Ishikawa (cell line): Measurements from ENCODE around the gene KLHDC10.

Source experiments
- CEBPB ChIP-seq: IDR thresholded peaks from 2 replicates; pipeline ENCODE4 v1.6.1; 2012
- CREB1 ChIP-seq: IDR thresholded peaks from 2 replicates; pipeline ENCODE4 v1.6.1; 2012; ENCODE audit warnings: low read depth
- EGR1 ChIP-seq: IDR thresholded peaks from 2 replicates; pipeline ENCODE4 v1.6.1; 2012
- EP300 ChIP-seq: IDR thresholded peaks from 2 replicates; pipeline ENCODE4 v1.6.1; 2012; ENCODE audit warnings: borderline replicate concordance
- FOXM1 ChIP-seq: IDR thresholded peaks from 2 replicates; pipeline ENCODE4 v1.6.1; 2012; ENCODE audit warnings: low read depth, borderline replicate concordance
- NFIC ChIP-seq: IDR thresholded peaks from 2 replicates; pipeline ENCODE4 v1.6.1; 2012
- RAD21 ChIP-seq: IDR thresholded peaks from 2 replicates; pipeline ENCODE4 v1.6.1; 2012; ENCODE audit warnings: low read depth
- TAF1 ChIP-seq: IDR thresholded peaks from 2 replicates; pipeline ENCODE4 v1.6.1; 2012; ENCODE audit warnings: low read depth, mild to moderate bottlenecking
- TCF12 ChIP-seq: IDR thresholded peaks from 2 replicates; pipeline ENCODE4 v1.6.1; 2012; ENCODE audit warnings: low read depth
- TEAD4 ChIP-seq: IDR thresholded peaks from 2 replicates; pipeline ENCODE4 v1.6.1; 2012
- YY1 ChIP-seq: IDR thresholded peaks from 2 replicates; pipeline ENCODE4 v1.6.1; 2012; ENCODE audit warnings: low read depth
- ZBTB7A ChIP-seq: IDR thresholded peaks from 2 replicates; pipeline ENCODE4 v1.6.1; 2012; ENCODE audit warnings: low read depth
- TF ChIP-seq, protein P1 (sequence below): IDR thresholded peaks from 2 replicates; pipeline ENCODE4 v1.6.1; 2012
- TF ChIP-seq, protein P2 (sequence below): IDR thresholded peaks from 2 replicates; pipeline ENCODE4 v1.6.1; 2012; ENCODE audit warnings: low read depth, mild to moderate bottlenecking
- TF ChIP-seq, protein P3 (sequence below): IDR thresholded peaks from 2 replicates; pipeline ENCODE4 v1.6.1; 2012

KLHDC10 gene

DNA sequence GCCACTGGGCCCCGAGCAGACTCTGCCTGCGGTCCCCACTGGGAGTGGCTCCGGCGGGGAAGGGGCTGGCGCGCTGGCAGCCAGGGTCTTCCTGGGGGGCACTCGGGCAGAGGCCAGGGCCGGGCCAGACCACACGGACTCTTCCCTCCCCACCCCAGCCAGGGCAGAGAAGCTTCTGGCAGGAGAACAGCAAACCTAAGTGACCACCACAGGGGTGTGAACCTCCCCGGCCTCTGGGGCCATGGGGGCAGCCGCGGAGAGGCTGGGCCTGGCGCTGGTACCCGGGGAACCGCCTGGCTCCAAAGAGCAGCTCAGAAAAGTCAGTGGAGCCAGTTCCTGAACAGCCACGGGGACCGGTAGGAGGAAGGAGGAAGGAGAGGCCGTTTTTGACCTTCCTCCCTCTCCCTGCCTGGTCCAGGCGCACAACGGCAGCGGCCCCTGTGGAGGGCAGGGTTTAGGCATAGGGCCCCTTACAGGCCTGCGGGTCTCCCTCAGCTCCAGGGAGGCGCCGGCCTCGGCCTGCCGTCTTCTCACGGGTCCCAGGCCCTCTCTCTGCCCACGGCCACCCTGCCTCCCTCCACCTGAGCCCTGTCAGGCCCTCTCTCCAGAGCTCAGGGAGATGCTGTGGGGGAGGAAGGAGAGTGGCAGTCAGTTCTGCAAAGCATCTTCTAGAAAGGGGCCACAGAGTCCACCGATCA lies 83.0 kb downstream of the KLHDC10 start:
- TF ChIP-seq CREB1 (no peak), EP300 (no peak), NFIC (no peak), RAD21 (no peak), TAF1 (no peak), YY1 (no peak), TCF12 (no peak), CEBPB (no peak), TEAD4 (no peak), FOXM1 (no peak), EGR1 (no peak)
- TF ChIP-seq, protein P1, sequence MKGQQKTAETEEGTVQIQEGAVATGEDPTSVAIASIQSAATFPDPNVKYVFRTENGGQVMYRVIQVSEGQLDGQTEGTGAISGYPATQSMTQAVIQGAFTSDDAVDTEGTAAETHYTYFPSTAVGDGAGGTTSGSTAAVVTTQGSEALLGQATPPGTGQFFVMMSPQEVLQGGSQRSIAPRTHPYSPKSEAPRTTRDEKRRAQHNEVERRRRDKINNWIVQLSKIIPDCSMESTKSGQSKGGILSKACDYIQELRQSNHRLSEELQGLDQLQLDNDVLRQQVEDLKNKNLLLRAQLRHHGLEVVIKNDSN, result no peak
- TF ChIP-seq, protein P2, sequence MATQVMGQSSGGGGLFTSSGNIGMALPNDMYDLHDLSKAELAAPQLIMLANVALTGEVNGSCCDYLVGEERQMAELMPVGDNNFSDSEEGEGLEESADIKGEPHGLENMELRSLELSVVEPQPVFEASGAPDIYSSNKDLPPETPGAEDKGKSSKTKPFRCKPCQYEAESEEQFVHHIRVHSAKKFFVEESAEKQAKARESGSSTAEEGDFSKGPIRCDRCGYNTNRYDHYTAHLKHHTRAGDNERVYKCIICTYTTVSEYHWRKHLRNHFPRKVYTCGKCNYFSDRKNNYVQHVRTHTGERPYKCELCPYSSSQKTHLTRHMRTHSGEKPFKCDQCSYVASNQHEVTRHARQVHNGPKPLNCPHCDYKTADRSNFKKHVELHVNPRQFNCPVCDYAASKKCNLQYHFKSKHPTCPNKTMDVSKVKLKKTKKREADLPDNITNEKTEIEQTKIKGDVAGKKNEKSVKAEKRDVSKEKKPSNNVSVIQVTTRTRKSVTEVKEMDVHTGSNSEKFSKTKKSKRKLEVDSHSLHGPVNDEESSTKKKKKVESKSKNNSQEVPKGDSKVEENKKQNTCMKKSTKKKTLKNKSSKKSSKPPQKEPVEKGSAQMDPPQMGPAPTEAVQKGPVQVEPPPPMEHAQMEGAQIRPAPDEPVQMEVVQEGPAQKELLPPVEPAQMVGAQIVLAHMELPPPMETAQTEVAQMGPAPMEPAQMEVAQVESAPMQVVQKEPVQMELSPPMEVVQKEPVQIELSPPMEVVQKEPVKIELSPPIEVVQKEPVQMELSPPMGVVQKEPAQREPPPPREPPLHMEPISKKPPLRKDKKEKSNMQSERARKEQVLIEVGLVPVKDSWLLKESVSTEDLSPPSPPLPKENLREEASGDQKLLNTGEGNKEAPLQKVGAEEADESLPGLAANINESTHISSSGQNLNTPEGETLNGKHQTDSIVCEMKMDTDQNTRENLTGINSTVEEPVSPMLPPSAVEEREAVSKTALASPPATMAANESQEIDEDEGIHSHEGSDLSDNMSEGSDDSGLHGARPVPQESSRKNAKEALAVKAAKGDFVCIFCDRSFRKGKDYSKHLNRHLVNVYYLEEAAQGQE, result no peak
- TF ChIP-seq, protein P3, sequence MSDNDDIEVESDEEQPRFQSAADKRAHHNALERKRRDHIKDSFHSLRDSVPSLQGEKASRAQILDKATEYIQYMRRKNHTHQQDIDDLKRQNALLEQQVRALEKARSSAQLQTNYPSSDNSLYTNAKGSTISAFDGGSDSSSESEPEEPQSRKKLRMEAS, result no peak

DNA sequence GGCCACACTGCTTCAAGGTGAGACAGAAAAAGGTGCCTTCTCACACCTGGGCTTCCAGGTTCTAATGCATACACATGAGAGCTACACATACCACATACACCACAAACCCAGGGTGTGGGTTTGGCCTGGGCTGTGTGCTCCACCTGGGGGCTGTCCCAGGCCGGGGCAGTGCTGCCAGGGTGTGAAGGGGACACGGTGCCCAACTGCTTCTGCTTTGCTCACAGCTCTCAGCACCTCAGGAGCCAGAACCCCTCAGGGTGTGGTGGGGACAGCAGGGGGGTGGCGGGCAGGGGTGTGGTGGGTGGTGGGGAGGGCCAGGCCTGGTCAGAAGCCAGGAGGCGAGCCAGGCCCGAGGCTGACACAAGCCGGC lies 83.8 kb downstream of the KLHDC10 start:
- TF ChIP-seq YY1, result no peak
- no peak for TF ChIP-seq TEAD4
- TF ChIP-seq TCF12, result no peak
- no peak for TF ChIP-seq EP300
- TF ChIP-seq CEBPB, result no peak
- no peak for TF ChIP-seq ZBTB7A
- TF ChIP-seq, protein P2, result no peak
- TF ChIP-seq EGR1, result no peak
- TF ChIP-seq NFIC, result no peak
- TF ChIP-seq, protein P3, result no peak
- TF ChIP-seq FOXM1, result no peak

DNA sequence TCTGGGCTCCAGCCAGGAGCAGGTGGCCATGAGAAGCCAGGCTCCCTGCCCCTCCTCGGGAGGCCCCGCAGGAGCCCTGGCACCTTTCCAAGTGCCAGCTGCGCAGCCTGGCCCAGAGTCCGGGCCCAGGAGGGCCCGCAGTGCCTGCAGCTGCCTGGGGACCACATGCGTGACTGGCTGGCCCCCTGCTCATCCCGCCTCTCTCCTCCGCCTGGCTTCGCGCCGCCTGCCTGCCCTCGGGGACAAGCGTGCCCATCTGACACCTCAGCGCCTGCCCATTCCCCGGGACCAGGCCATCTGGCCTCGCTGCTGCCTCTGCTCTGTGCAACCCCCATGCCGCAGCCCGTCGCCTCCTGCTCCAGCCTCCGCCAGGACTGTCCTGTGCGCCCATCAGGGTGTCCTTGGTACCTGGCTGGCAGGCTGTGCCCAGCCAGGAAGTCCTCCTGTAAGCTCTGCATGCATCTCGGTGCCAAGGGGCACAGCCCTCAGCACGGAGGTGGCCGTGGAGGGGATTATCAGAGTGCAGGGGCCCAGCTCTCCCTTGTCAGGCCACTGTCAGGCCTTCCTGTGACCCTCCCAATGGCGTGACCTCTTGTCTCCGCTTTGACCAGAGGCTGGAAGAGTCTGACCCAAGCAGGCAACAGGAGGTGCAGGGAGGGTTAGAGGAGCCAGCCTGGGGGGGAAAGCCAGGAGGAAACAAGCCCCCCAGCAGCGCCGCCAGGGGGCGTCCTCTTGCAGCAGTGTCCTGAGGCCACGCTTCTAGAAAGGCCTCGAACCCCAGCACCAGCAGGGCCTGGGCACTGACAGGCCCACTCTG lies 84.4 kb downstream of the KLHDC10 start:
- TF ChIP-seq, protein P3, result peak; percentile 88
- TF ChIP-seq TCF12, result peak; percentile 95
- TF ChIP-seq, protein P1, result 0 out of 2 replicates have a peak, but pooled peaks have one; percentile 11
- peak; percentile 37 for TF ChIP-seq TEAD4
- peak; percentile 99 for TF ChIP-seq NFIC
- no peak for TF ChIP-seq YY1
- TF ChIP-seq TAF1, result no peak
- TF ChIP-seq CEBPB, result no peak
- peak; percentile 43; the same call in 1 of the 2 replicates for TF ChIP-seq ZBTB7A
- peak; percentile 57 for TF ChIP-seq EP300
- no peak for TF ChIP-seq CREB1
- TF ChIP-seq, protein P2, result no peak
- TF ChIP-seq FOXM1, result no peak
- TF ChIP-seq EGR1, result no peak
